HG02678 (cell line): ENCODE results near the gene ARHGAP18.

Source experiments
- ATAC-seq: cut with Tn5 transposase; IDR thresholded peaks from one replicate; pipeline ENCODE4 v1.9.1; 2021; ENCODE audit warnings: mild to moderate bottlenecking, moderate library complexity; ENCODE audit not compliant: unreplicated experiment

The ARHGAP18 gene

GRCh38 chr6:129671442-129672340 is 38.3 kb downstream of the ARHGAP18 start:
- ATAC-seq = peak; percentile 81

- no peak for ATAC-seq
Observed at GRCh38 chr6:129670634-129671033, 39.3 kb downstream of the ARHGAP18 start.

GRCh38 chr6:129667621-129668020 is 42.4 kb downstream of the ARHGAP18 start:
- no peak for ATAC-seq

- ATAC-seq = no peak
Observed at GRCh38 chr6:129667034-129667433, 42.9 kb downstream of the ARHGAP18 start.

GRCh38 chr6:129665555-129665954 is 44.4 kb downstream of the ARHGAP18 start:
- no peak for ATAC-seq

GRCh38 chr6:129663531-129663930 is 46.4 kb downstream of the ARHGAP18 start:
- ATAC-seq = no peak

GRCh38 chr6:129662980-129663431 is 47.0 kb downstream of the ARHGAP18 start:
- ATAC-seq = peak; percentile 60

GRCh38 chr6:129662406-129662766 is 47.6 kb downstream of the ARHGAP18 start:
- peak; percentile 78 for ATAC-seq

GRCh38 chr6:129661536-129662405 is 48.2 kb downstream of the ARHGAP18 start:
- ATAC-seq = peak; percentile 22

- no peak for ATAC-seq
Observed at GRCh38 chr6:129660346-129660676, 49.7 kb downstream of the ARHGAP18 start.

- no peak for ATAC-seq
Observed at GRCh38 chr6:129659590-129660345, 50.2 kb downstream of the ARHGAP18 start.

- no peak for ATAC-seq
Observed at GRCh38 chr6:129659167-129659566, 50.8 kb downstream of the ARHGAP18 start.

- ATAC-seq = no peak
Observed at GRCh38 chr6:129657483-129657882, 52.5 kb downstream of the ARHGAP18 start.

GRCh38 chr6:129655334-129655733 is 54.6 kb downstream of the ARHGAP18 start:
- no peak for ATAC-seq

- no peak for ATAC-seq
Observed at GRCh38 chr6:129653746-129654145, 56.2 kb downstream of the ARHGAP18 start.

- ATAC-seq = no peak
Observed at GRCh38 chr6:129653229-129653628, 56.7 kb downstream of the ARHGAP18 start.

GRCh38 chr6:129651291-129651691 is 58.7 kb downstream of the ARHGAP18 start:
- no peak for ATAC-seq

- no peak for ATAC-seq
Observed at GRCh38 chr6:129648819-129649491, 61.0 kb downstream of the ARHGAP18 start.

- peak; percentile 50 for ATAC-seq
Observed at GRCh38 chr6:129647044-129647443, 62.9 kb downstream of the ARHGAP18 start.

GRCh38 chr6:129646642-129647041 is 63.3 kb downstream of the ARHGAP18 start:
- ATAC-seq = peak; percentile 87
